GM19463 (cell line): Measurements from ENCODE around the gene YIPF1.
"Not testable (repeated sequence)": the region's sequence is repeated elsewhere in the genome, so short reads cannot be mapped to it uniquely, and the experiment has no call there.

Source experiments
- ATAC-seq: cut with Tn5 transposase; IDR thresholded peaks from one replicate; pipeline ENCODE4 v1.9.1; 2021; ENCODE audit warnings: mild to moderate bottlenecking, moderate library complexity; ENCODE audit not compliant: unreplicated experiment

The YIPF1 gene

DNA sequence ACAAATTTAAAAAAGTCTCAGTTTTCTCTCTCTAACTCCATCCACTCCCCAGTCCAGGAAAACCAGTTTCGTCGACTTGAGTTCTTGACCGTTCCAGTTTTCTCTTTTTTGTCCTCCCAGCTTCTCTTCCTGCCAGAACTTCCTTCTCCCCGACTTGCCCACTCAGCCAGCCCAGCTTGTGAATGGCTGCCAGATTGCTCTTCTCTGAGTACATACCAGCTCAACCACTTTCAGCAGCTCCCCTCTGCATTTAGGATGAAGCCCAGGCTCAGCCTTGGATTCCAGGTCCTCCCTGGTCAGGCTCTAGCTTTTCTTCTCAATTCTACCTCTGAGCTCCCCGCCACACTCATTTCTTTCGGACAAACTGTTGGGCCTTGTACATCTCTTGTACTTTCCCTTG, 5.8 kb upstream of the YIPF1 start:
- no peak for ATAC-seq

GRCh38 chr1:53894644-53895043, 5.0 kb upstream of the YIPF1 start:
- ATAC-seq: no peak

DNA sequence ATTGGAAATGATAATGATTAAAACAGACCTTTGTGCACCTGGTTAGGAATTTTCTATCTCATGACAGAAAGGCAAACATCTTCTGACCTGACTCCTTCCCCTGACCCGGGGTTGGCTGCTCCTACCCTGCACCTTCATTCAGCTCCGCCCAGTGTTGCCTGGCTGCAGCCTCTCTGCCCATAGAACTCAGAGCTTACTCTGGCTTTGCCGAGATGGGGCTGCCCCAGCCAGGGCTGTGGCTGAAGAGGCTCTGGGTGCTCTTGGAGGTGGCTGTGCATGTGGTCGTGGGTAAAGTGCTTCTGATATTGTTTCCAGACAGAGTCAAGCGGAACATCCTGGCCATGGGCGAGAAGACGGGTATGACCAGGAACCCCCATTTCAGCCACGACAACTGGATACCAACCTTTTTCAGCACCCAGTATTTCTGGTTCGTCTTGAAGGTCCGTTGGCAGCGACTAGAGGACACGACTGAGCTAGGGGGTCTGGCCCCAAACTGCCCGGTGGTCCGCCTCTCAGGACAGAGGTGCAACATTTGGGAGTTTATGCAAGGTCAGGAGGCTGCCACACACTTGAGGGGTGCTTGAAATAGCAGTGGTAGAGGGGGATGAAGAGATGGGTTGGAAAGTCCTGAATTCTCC, 4.5 kb upstream of the YIPF1 start, which contains the start of gene DIO1:
DIO1 (plus strand) TSS at position 189 of the 638 bp plus-strand sequence; CDS start at position 213, 24 bp downstream.
- no peak for ATAC-seq

DNA sequence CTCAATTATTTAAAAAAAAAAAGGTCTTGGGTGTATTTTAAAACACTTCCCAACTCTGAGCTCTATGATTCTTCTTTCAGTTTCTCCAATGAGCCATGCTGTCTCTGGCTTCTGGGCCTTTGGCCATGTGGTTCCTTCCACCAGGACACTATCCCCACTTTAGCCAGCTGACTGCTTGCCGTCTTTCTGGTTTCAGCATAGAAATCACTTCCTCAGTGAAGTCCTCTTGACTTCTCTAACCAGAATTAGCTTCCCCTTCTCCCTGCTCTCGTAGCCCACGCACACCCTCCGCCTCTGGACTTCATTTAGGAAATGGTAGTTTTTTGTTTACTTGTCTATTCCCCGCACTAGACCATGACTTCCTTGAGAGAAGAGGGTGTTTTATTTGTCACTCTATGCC, 3.3 kb upstream of the YIPF1 start:
- no peak for ATAC-seq

GRCh38 chr1:53891678-53892077, 2.1 kb upstream of the YIPF1 start:
- no peak for ATAC-seq

DNA sequence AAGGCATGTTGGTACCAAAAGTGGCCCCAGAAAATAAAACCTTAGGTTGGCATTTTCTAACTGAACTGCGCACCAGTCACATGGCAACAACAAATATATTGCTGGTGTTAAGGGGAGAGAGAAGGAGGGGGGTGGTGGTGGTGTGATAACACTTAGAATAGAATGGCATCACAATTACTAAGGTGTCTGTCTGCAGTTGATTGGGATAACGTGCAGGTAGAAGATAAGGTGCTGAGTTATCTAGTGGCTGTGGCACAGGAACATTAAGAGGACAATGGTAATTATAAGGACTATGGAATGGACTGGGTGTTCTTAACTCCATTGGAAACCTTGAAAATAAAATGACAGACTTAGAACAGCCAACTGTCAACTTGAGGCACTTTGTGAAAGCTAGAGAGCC, 1.4 kb upstream of the YIPF1 start:
- ATAC-seq: no peak

DNA sequence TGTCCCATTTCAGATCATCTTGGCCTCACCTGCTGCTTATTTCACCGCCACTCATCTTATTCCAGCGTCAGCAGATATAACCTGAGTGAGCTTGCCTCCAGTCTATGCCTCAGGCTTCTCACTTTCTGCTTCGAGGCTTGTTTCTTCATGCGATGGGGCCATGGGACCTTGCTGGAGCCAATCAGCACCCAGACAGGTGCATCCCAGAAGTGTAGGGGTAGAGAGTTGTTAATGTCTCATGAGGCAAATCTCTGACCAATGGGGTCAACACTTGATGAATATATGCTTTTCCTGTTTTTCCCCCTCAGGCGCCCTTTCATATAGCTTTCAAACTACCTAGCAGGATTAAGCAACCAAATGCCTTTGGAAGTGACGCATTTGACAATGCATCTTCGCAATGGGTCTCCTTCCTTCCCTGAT, 935 bp upstream of the YIPF1 start:
- no peak for ATAC-seq

DNA sequence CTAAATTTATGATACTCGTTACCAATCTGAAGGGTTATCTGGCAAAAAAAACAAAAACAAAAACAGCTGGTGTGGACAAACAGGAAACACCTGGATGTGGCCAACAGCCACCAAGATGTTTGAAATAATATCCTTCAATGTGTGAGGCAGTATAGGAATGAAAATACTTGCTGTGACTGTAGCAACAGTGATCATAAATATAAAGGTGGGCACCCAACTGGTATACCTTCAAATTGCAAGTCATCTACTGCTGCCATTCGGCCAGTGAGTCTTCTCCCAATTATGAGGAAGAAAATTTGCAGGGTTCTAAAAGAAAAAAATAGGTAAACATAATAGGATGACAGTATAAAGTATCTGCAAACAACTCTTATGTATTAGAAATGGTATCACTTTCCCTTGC, 916 bp downstream of the YIPF1 start:
- no peak for ATAC-seq

DNA sequence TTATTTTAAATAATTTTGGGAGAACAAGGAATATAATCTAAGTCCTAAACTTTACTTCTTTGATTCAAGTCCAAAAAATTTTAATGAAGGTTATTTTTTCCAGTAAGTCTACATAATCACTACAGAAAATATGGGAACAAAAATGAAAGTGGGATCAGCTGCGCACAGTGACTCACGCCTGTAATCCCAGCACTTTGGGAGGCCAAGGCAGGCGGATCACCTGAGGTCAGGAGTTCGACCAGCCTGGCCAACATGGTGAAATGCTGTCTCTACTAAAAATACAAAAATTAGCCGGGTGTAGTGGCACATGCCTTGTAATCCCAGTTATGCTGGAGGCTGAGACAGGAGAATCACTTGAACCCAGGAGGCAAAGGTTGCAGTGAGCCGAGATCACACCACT, 6.0 kb downstream of the YIPF1 start:
- ATAC-seq: not testable (repeated sequence)

GRCh38 chr1:53881853-53882252, 7.7 kb downstream of the YIPF1 start:
- ATAC-seq: not testable (repeated sequence)

DNA sequence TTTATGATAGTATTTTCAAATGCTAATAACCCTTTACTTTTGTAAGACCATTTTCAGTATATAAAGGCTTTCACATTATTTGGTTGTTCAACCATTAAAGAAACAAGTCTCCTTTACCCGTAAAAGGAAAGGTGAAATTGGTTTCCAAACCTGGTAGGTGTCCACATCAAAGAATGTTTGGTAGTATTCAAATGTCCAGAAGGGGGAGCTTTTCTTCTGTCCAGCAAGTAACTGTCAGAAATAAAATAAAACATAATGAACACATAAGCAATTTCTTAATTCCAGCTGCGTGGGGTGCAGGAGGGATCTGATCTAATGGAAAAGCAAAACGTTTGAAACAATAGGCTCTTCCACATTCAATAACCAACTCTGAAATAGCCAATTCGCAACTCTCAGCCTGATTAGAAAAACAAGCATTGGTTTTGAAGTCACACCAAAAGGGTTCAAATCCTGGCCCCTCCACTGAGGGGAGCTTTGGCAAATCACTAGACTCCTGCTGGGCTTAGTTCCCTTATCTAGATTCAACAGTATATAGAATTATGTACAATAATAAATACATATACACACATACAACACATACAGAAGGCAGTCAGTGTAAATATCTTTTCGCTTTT, 11.0 kb downstream of the YIPF1 start:
- no peak for ATAC-seq

- not testable (repeated sequence) for ATAC-seq
Measured at GRCh38 chr1:53875150-53875549, 14.4 kb downstream of the YIPF1 start.

DNA sequence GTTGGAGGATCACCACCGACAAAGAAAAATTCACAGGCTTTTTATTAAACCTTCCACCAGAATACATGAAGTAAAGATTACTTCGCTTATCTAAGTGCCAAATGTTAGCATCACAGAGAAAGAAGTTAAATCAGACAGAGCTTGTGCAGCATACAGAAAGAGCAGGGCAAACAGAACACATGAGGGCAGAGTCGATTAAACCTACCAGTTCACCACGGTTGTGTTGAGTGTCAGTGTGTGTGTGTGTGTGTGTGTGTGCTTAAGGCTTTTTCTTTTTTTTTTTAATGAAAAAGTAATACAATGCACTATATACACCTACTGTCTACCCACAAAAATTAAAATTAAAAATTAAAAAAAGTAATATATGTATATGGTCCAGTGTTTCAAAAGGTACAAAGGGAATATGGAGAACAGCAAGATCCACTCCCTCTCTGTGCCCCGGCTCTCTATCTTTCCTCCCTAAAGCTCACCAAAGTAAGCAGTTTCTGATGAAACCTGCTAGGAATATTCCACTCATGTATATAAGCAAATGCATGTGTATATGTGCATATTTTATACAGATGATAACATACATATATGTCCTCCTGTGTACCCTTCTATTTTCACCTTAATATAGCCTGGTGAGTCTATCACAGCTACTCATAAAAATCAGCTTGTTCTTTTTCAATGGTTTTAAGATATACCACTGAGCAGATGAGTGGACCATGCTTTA, 17.7 kb downstream of the YIPF1 start:
- ATAC-seq: no peak

- no peak for ATAC-seq
Measured at GRCh38 chr1:53871221-53871620, 18.4 kb downstream of the YIPF1 start.

DNA sequence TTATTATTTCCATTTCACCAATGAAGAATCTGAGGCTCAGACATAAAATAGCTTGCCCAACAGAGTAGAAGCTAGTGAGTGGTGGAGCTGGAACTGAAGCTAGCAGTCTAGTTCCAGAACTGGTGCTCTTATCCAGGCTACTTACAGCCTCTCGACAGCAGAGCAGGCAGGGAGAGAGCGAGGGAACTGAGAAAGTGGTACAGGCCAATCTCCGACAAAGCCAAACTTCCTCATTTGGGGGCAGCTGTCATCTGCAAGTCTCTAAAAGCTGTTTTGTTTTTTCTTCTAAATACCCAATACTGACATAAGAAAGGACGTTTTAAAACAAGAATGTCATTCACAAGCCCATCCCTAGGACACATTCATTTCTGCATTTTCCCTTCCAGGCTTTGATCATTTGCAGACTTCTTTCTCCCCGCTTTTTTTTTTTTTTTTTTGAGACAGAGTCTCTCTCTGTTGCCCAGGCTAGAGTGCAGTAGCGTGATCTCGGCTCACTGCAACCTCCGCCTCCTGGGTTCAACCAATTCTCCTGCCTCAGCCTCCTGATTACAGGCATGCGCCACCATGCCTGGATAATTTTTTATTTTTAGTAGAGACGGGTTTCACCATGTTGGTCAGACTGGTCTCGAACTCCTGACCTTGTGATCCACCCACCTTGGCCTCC, 20.0 kb downstream of the YIPF1 start:
- no peak for ATAC-seq

- ATAC-seq: no peak
Measured at GRCh38 chr1:53868565-53868964, 21.0 kb downstream of the YIPF1 start.

GRCh38 chr1:53862507-53862906, 27.1 kb downstream of the YIPF1 start:
- ATAC-seq: no peak

DNA sequence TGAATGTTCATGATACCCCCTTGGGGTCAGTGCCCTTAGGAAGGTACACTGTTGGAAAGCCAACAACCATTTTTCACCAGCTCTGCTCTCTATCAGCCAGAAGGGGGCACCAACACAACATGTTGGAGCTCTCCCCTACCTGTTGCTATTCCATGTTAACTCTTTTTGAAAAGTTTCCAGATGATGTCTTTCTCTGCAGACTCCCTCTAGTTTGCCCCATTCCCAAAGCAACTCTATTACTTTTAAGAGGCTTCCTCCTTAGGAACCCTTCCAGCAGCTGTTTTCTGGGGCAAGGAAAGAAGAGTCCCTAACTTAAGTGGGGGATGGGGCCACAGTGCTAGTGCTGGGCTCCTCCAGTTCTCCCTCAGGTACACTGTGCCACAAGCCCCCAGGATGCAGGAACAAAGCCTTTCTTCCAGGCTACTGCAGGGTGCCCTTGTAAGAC, 28.6 kb downstream of the YIPF1 start:
- ATAC-seq: no peak

GRCh38 chr1:53851571-53852285, 37.9 kb downstream of the YIPF1 start:
- ATAC-seq: no peak

DNA sequence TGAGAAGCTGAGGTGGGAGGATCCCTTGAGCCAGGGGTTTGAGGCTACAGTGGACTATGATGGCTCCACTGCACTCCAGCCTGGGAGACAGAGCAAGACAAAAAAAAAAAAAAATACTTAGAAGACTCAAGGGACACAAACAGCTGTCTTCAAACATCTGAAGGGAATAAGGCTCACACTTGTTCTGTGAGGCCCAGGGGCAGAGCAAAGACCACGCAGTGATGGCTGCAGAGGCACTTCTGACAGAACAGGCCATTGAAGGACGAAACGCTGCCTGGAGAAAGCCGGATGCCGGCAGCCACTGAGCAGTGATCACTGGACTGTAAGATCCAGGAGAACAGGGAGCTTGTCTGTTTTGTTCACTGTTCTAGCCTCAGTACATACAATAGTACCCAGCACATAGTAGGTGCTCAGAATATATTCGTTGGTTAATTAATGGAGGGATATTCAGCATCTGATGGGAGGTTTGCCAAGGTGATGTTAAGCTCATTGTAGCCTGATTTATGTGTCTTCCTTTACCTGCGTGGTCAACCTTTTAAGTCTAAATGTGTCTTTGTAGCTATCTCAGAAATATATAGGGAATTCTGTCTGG, 39.4 kb downstream of the YIPF1 start:
- no peak for ATAC-seq

DNA sequence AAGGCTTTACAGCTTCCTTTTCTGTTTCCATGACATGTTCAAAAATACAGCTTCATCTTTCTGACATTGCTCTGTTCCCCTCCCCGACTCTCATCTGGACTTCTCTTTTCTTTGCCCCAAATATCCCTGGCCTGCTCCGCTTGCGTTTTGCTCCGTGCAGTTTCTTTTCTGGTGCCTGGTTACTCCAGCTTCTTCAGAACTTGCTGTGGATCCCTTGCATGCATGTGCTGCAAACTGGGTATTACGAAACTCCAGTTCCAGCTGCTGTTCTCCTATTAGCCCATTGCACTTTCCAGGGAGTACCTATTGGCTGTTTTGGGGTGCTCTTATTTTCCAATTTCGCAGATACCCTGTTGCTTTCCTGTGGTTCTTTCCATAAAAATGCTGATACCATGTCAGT, 41.6 kb downstream of the YIPF1 start:
- ATAC-seq: no peak
